HG03039 (cell line): ENCODE results near the gene RAB3IL1.

Experiments
- ATAC-seq: cut with Tn5 transposase; IDR thresholded peaks from one replicate; pipeline ENCODE4 v1.9.1; 2021; ENCODE audit warnings: mild to moderate bottlenecking, moderate library complexity; ENCODE audit not compliant: unreplicated experiment

The RAB3IL1 gene

GRCh38 chr11:61921446-61921845 lies 4.1 kb upstream of the RAB3IL1 start:
- ATAC-seq = no peak

GRCh38 chr11:61919705-61920631 lies 2.6 kb upstream of the RAB3IL1 start:
- ATAC-seq = no peak

DNA sequence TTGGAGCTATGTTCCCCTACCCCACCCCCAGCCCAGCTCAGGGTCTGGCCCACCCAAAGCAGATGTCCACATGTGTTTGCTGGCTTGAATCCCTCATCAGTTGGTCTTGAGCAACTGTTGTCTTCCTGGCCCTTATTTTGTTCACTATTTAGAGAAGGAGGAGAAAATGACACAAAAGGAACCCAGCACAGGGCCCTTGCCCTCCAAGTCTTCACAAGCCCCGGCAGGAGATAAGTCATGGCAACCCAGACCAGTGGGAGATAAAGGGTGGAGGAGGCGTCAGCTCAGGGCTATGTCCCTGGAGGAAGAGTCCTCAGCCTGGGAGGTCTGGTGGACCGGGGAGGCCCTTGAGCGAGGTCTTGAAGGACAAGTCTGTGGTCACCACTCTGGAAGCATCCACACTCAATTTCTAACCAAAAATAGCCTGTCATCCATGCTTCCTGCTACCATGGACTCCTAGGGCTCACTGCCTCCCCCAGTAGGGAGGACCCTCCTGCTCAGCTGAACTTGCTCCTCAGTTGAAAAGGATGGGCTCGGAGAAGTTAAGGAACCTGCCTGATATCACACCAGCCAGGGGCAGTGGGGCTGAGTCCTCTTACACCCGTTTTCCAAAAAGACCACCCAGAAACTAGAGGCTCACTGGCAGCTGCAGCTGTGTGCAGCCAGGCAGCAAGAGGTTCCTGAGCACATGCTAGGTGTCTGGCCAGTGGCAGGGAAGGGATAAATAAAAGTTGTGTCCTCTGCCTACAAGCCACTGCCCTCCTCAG lies 1.8 kb upstream of the RAB3IL1 start:
- no peak for ATAC-seq

- no peak for ATAC-seq
Measured at GRCh38 chr11:61918251-61918937, 1.0 kb upstream of the RAB3IL1 start.

DNA sequence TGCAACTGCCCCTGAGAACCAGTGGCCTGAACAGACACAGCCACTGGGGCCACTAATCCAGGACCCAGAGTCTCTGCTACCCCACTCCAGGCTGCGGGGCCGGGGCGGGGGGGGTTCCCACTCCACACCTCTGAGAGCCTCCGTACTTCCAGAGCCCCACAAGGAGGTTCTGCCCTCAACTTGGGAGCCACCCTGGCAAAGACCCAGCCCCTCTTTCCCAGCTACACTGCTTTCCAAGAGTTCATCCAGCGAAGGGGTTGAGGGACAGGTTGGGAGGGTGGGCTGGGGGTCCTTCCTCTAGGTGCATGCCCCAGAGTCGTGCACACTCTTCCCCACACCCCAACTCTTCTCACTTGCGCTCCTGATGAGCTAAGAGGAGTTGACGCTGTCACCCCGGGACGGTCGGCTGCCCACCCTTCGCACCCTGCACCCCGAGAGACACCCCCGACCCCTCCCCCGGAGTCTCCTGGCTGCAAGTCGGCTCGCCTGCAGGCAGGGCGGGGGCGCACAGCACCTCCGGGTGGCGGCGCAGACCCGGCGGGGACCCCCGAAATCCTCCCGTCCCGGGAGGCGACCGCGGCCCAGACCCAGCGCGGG lies 531 bp downstream of the RAB3IL1 start:
- no peak for ATAC-seq

DNA sequence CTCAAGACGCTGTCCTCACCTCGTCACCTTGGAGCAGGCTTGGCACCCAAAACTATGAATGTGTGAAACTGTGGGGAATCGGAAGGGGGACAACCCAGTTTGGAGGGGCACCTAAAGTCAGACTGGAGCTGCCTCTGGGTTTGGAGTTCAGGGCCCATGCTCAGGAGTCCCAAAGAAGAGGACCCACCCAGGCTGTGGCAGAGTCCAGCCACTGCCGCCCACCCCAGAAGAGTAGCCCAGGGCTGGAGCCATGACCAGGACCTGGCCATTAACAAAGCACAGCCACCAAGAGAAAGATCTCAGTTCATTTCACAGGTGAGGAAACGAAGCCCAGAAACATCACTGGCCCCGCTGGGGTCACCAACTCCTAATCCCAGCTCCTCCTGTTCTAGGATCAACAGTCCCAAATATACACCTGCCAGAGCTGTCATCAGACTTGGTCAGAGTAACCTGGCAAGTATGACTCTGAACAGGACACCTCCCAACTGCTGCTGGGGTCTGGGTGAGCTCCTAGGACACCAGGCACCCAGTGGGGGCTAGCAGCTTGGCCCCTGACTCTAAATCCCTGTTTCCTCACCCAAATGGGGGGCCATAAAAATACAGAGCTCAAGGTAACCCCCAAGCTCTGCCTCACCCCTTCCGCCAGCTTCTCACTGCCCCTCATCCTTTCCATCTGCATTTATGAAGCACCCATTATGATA lies 2.7 kb downstream of the RAB3IL1 start:
- no peak for ATAC-seq

DNA sequence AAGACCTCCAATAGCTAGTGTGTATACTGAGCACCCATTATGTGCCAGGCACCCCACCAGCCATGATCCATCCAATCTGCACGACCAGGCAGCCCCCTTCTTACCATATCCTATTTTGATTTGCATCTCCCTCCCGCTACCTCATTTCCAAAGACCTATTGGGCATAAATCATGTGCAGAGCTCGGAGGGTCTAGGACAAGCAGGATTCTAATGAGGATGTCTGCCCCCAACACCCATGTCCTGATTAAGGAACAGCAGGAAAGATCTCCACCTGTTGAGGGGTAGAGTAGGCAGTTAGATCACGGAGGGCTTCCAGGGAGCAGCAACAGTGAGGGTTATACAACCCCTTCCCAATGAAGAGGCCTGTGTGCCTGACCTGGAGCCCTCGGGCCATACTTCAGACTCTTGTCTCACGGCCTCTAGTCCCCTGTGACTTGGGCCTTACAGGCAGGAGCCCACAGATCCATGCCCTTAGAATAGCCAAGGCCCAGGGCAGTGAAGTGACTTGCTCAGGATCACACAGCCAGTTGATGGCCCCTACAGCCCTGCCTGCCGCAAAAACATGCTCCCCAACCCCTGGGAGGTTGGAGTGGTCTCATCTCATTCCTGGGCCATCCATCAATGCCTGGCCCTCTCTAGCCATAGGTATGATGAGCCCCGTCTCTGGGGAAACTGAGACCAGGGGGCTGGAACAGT lies 3.5 kb downstream of the RAB3IL1 start:
- no peak for ATAC-seq

DNA sequence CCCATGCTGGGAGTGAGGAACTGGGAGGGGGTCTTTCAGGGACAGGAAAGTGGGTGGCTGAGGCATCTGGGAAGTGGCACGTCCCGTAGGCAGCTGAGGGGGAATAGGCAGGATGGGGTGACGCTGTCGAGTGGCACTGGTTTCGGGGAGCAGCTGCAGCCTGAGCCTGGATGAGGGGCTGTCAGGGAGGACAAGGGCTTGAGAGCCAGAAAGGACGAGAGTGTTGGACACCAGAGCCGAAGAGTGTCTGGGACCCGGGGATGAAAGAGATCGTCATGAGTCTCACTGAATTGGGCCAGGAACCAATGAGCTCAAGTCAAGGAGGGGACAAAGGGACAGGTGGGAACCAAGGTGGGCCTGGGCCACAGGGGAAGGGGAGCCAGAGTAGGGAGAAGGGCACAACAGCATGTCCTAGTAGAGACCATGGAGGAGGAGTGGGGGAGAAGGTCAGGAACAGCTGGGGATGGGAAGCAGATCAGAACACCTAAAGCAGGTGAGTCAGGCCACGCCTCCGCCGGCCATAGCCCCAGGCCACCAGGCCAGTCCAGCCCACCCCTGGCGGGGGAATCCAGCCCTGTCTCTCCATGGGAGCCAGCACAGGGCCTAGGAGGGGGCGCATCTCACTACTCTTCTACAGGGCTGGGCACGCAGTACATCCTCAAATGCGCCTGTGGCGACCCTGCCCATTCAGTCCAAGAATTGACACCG lies 4.2 kb downstream of the RAB3IL1 start:
- no peak for ATAC-seq

DNA sequence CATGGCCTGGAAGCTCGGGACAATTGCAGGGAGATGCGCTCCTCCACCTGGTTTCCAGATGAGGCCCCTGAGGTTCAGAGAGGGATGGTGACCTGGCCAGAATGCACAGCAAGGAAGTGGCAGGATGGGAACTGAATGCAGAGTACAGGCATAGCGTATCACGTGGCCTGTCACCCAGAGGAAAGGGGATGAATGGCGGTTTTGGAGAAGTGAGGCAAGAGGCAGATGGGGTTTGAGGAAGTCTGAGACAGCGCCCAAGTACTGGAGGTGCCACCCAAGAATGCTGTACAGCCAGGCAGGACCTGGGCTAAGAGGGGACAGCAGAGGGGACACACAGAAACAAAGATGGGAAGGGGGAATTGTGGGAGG lies 4.9 kb downstream of the RAB3IL1 start:
- ATAC-seq = no peak

DNA sequence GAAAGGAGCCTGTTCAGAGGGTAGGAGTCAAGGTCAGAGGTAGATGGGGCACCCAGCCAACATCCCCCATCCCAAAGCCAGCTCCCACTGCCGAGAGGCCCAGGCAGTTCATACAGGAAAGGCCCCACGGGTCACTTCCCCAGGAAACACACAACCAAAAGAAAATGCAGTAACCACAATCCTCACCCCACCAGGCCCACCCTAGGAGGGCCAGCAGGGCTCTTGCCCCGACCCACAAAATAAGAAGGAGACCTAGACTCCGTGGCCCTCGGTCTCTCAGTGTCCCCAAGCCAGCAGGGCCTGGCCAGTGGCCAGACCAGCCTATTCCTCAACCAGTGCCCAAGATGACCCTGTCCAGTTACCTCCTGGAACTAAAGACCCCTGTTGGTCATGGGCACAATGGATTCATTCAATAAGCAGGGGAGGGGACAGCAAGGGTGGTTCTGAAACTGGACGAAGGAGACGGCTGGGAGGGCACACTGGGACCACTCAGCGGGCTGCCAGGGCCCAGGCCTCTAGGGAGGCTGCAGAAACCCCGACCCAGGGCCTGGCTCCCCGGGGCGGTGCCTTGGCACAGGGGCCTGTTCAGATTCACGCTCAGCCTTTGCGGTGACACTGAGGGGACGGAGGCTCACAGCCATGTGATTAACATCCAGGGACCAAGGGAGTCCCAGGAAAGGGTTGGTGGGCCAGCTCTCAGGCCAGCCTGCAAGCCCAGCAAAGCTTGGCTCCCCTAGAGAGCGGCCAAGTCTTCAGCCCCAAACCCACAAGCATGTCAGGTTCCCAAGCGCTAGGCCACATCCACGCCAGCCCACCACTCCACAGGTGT lies 5.5 kb downstream of the RAB3IL1 start:
- ATAC-seq = no peak

- ATAC-seq = no peak
Measured at GRCh38 chr11:61911128-61911700, 6.2 kb downstream of the RAB3IL1 start.

- no peak for ATAC-seq
Measured at GRCh38 chr11:61910187-61911127, 6.9 kb downstream of the RAB3IL1 start.

- no peak for ATAC-seq
Measured at GRCh38 chr11:61908730-61909316, 8.5 kb downstream of the RAB3IL1 start.

- ATAC-seq = no peak
Measured at GRCh38 chr11:61907871-61908729, 9.3 kb downstream of the RAB3IL1 start.

DNA sequence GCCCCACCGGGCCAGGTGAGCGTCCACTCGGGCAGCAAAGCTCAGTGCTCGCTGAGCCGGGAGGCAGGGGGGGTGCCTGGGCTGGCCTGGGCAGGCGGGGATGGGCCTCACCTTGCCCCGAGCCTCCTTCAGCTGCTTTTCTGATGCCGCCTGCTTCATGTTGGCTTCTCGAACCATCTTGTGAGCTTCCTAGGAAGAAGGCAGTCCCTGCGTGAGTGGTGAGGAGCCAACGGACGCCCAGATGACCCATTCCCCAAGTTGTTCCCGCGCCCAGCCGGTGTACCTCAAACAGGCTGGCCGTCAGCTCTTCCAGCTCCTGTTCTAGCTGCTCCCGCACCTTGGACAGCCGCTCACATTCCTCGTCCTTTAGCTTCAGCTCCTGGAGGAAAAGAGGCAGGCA lies 10.1 kb downstream of the RAB3IL1 start:
- no peak for ATAC-seq

GRCh38 chr11:61906522-61906909 lies 10.8 kb downstream of the RAB3IL1 start:
- no peak for ATAC-seq
